HG03558 (cell line): ENCODE measurements around the gene CDKN2AIP.
"Not testable (repeated sequence)": the region's sequence is repeated elsewhere in the genome, so short reads cannot be mapped to it uniquely, and the experiment has no call there.

Source experiments
- ATAC-seq: cut with Tn5 transposase; IDR thresholded peaks from one replicate; pipeline ENCODE4 v1.9.1; 2021; ENCODE audit warnings: moderate number of reproducible peaks; ENCODE audit not compliant: unreplicated experiment; ENCODE audit errors: extremely low read depth

The CDKN2AIP gene

GRCh38 chr4:183413234-183414200 lies 30.9 kb upstream of the CDKN2AIP start:
- ATAC-seq, result no peak

GRCh38 chr4:183416879-183417755 lies 27.3 kb upstream of the CDKN2AIP start:
- no peak for ATAC-seq

- no peak for ATAC-seq
These were observed 21.3 kb upstream of the CDKN2AIP start for GRCh38 chr4:183422962-183423631.

- ATAC-seq, result no peak
These were observed 20.2 kb upstream of the CDKN2AIP start for GRCh38 chr4:183424109-183424744.

GRCh38 chr4:183426507-183426906 lies 17.9 kb upstream of the CDKN2AIP start:
- ATAC-seq, result no peak

- ATAC-seq, result no peak
These were observed 14.9 kb upstream of the CDKN2AIP start for GRCh38 chr4:183429489-183429888.

GRCh38 chr4:183430317-183430993 lies 14.0 kb upstream of the CDKN2AIP start:
- ATAC-seq, result no peak

- ATAC-seq, result no peak
These were observed 13.5 kb upstream of the CDKN2AIP start for GRCh38 chr4:183430994-183431347.

GRCh38 chr4:183431614-183432013 lies 12.8 kb upstream of the CDKN2AIP start:
- ATAC-seq, result no peak

GRCh38 chr4:183433183-183433582 lies 11.3 kb upstream of the CDKN2AIP start:
- ATAC-seq, result not testable (repeated sequence)

- no peak for ATAC-seq
These were observed 10.2 kb upstream of the CDKN2AIP start for GRCh38 chr4:183434264-183434663.

- ATAC-seq, result no peak
These were observed 9.7 kb upstream of the CDKN2AIP start for GRCh38 chr4:183434666-183435190.

- ATAC-seq, result no peak
These were observed 8.6 kb upstream of the CDKN2AIP start for GRCh38 chr4:183435803-183436202.

- ATAC-seq, result no peak
These were observed 8.0 kb upstream of the CDKN2AIP start for GRCh38 chr4:183436417-183436816.

GRCh38 chr4:183437452-183437851 lies 7.0 kb upstream of the CDKN2AIP start:
- no peak for ATAC-seq

GRCh38 chr4:183438458-183439113 lies 5.8 kb upstream of the CDKN2AIP start:
- ATAC-seq, result no peak

- ATAC-seq, result no peak
These were observed 3.2 kb upstream of the CDKN2AIP start for GRCh38 chr4:183441276-183441675.

- ATAC-seq, result no peak
These were observed 702 bp upstream of the CDKN2AIP start for GRCh38 chr4:183443655-183444213.

- peak; percentile 2 for ATAC-seq
These were observed 627 bp downstream of the CDKN2AIP start for GRCh38 chr4:183445097-183445428.
